H1 (cell line): ENCODE data around the gene ITGA8. TPM values are rescaled to one million over a fixed set of nuclear protein-coding genes. Genes with fewer than 3 reads are reported as not detected.

Source experiments
- CHD1 ChIP-seq: IDR thresholded peaks from 2 replicates; pipeline ENCODE4 v1.6.1; 2012; ENCODE audit warnings: low read depth, low read length, improper control_type of control experiment
- EZH2 ChIP-seq: fragments of 200-600 bp; sonication (generic); IDR thresholded peaks from 2 replicates; pipeline ENCODE4 v1.7.1; 2012; ENCODE audit warnings: low read depth, mild to moderate bottlenecking, moderate library complexity, low read length, inconsistent platforms; ENCODE audit not compliant: severe bottlenecking
- HDAC2 ChIP-seq, 2 experiments: fragments of 300-600 bp in 1 of 2; sonication (generic) in 1 of 2; IDR thresholded peaks; 2 replicates each; pipeline ENCODE4 v1.6.1; 2011 to 2012; ENCODE audit warnings: low read depth in 2 of 2, low read length in 2 of 2, mild to moderate bottlenecking in 2 of 2, moderate library complexity in 2 of 2, borderline replicate concordance in 1 of 2, inconsistent platforms in 1 of 2
- KDM1A ChIP-seq: fragments of 200-600, 300-600 bp; sonication (generic); IDR thresholded peaks from 2 replicates; pipeline ENCODE4 v1.7.1; 2016; ENCODE audit warnings: mild to moderate bottlenecking, low read length, borderline replicate concordance
- SP1 ChIP-seq: IDR thresholded peaks from 2 replicates; pipeline ENCODE4 v1.6.1; 2011; ENCODE audit warnings: low read depth, low read length
- TAF1 ChIP-seq: IDR thresholded peaks from 2 replicates; pipeline ENCODE4 v1.6.1; 2011; ENCODE audit warnings: mild to moderate bottlenecking, low read depth, low read length
- TEAD4 ChIP-seq: IDR thresholded peaks from 2 replicates; pipeline ENCODE4 v1.6.1; 2012; ENCODE audit warnings: low read depth, low read length, inconsistent platforms, mixed read lengths
- YY1 ChIP-seq: IDR thresholded peaks from 2 replicates; pipeline ENCODE4 v1.6.1; 2011; ENCODE audit warnings: low read depth, mild to moderate bottlenecking, low read length
- polyA plus RNA-seq, 7 experiments: library from polyadenylated mRNA; depleted of rRNA in 3 of 7; stranded (reverse) in 5 of 7; unstranded in 2 of 7; fragments of >200 nt in 5 of 7; fragments of 200-250 nt in 2 of 7; gene quantifications; 1 replicate in 5 of 7; 2 replicates in 1 of 7; 4 replicates in 1 of 7; pipeline versions ENCODE4 v1.2.1 to v1.2.3, GENCODE V29; 2011 to 2013; ENCODE audit warnings: missing spikeins in 2 of 7, mixed read lengths in 2 of 7
- total RNA-seq: library from RNA; stranded (reverse); fragmentation: NEBNext Ultra II Directional; extraction: Animal tissue kit (Norgen Biotek cat#: 25700); gene quantifications from 2 replicates; pipeline ENCODE4 v1.2.1, GENCODE V29; 2021
- TF ChIP-seq, protein P1 (sequence below): fragments of 300-600 bp; sonication (generic); IDR thresholded peaks from 2 replicates; pipeline ENCODE4 v1.7.1; 2012; ENCODE audit warnings: low read length, moderate library complexity, mild to moderate bottlenecking, inconsistent platforms; ENCODE audit not compliant: insufficient replicate concordance
- TF ChIP-seq, protein P2 (sequence below): IDR thresholded peaks from 2 replicates; pipeline ENCODE4 v1.6.1; 2012; ENCODE audit warnings: inconsistent platforms

ITGA8 gene
- total and polyA plus RNA-seq, 2 of the 8 experiments (the other 6 are each of a cell fraction or from before 2014, with no cell fraction given): not detected

DNA sequence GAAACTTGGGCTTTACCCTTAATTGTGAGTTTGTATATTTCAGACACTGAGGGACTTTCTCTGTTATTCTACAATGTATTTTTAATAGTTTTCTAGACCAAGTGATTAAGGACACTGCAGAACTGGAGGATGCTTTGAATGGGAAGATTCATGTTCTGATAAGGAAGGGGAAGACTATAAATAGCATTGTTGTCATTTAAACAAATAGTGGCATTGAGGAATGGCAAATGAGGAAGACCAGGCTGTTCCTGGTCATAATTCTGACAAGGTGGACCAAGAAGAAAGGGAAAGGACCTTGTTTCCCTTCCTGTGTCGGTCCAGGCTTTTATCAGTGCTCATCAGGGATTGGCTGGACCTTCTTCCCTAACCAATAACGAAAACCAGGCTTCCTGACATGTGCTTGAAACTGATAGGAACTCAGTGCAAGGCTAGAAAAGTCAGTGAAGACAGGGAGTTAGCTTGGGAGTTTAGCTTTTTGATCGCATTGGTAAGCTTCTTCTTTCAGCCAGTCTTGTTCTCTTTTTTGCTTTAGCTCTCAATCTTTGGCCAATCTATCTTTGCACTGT, 116.2 kb downstream of the ITGA8 start (continued):
- TF ChIP-seq, protein P1, sequence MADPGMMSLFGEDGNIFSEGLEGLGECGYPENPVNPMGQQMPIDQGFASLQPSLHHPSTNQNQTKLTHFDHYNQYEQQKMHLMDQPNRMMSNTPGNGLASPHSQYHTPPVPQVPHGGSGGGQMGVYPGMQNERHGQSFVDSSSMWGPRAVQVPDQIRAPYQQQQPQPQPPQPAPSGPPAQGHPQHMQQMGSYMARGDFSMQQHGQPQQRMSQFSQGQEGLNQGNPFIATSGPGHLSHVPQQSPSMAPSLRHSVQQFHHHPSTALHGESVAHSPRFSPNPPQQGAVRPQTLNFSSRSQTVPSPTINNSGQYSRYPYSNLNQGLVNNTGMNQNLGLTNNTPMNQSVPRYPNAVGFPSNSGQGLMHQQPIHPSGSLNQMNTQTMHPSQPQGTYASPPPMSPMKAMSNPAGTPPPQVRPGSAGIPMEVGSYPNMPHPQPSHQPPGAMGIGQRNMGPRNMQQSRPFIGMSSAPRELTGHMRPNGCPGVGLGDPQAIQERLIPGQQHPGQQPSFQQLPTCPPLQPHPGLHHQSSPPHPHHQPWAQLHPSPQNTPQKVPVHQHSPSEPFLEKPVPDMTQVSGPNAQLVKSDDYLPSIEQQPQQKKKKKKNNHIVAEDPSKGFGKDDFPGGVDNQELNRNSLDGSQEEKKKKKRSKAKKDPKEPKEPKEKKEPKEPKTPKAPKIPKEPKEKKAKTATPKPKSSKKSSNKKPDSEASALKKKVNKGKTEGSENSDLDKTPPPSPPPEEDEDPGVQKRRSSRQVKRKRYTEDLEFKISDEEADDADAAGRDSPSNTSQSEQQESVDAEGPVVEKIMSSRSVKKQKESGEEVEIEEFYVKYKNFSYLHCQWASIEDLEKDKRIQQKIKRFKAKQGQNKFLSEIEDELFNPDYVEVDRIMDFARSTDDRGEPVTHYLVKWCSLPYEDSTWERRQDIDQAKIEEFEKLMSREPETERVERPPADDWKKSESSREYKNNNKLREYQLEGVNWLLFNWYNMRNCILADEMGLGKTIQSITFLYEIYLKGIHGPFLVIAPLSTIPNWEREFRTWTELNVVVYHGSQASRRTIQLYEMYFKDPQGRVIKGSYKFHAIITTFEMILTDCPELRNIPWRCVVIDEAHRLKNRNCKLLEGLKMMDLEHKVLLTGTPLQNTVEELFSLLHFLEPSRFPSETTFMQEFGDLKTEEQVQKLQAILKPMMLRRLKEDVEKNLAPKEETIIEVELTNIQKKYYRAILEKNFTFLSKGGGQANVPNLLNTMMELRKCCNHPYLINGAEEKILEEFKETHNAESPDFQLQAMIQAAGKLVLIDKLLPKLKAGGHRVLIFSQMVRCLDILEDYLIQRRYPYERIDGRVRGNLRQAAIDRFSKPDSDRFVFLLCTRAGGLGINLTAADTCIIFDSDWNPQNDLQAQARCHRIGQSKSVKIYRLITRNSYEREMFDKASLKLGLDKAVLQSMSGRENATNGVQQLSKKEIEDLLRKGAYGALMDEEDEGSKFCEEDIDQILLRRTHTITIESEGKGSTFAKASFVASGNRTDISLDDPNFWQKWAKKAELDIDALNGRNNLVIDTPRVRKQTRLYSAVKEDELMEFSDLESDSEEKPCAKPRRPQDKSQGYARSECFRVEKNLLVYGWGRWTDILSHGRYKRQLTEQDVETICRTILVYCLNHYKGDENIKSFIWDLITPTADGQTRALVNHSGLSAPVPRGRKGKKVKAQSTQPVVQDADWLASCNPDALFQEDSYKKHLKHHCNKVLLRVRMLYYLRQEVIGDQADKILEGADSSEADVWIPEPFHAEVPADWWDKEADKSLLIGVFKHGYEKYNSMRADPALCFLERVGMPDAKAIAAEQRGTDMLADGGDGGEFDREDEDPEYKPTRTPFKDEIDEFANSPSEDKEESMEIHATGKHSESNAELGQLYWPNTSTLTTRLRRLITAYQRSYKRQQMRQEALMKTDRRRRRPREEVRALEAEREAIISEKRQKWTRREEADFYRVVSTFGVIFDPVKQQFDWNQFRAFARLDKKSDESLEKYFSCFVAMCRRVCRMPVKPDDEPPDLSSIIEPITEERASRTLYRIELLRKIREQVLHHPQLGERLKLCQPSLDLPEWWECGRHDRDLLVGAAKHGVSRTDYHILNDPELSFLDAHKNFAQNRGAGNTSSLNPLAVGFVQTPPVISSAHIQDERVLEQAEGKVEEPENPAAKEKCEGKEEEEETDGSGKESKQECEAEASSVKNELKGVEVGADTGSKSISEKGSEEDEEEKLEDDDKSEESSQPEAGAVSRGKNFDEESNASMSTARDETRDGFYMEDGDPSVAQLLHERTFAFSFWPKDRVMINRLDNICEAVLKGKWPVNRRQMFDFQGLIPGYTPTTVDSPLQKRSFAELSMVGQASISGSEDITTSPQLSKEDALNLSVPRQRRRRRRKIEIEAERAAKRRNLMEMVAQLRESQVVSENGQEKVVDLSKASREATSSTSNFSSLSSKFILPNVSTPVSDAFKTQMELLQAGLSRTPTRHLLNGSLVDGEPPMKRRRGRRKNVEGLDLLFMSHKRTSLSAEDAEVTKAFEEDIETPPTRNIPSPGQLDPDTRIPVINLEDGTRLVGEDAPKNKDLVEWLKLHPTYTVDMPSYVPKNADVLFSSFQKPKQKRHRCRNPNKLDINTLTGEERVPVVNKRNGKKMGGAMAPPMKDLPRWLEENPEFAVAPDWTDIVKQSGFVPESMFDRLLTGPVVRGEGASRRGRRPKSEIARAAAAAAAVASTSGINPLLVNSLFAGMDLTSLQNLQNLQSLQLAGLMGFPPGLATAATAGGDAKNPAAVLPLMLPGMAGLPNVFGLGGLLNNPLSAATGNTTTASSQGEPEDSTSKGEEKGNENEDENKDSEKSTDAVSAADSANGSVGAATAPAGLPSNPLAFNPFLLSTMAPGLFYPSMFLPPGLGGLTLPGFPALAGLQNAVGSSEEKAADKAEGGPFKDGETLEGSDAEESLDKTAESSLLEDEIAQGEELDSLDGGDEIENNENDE: no peak
- no peak for TF ChIP-seq TAF1
- TF ChIP-seq HDAC2 (IDR thresholded peaks at IDR 0.05; ENCODE audit: borderline replicate concordance in 1 of 2, low read depth in 2 of 2, low read length in 2 of 2): no peak
- TF ChIP-seq TEAD4: no peak
- TF ChIP-seq YY1: no peak
- no peak for TF ChIP-seq CHD1
- TF ChIP-seq EZH2: no peak
- no peak for TF ChIP-seq SP1
- TF ChIP-seq, protein P2, sequence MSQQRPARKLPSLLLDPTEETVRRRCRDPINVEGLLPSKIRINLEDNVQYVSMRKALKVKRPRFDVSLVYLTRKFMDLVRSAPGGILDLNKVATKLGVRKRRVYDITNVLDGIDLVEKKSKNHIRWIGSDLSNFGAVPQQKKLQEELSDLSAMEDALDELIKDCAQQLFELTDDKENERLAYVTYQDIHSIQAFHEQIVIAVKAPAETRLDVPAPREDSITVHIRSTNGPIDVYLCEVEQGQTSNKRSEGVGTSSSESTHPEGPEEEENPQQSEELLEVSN: no peak
- no peak for TF ChIP-seq KDM1A
